Measurements from ENCODE around the gene AXIN2. TPM values are rescaled to one million over a fixed set of nuclear protein-coding genes. Genes with fewer than 3 reads are reported as not detected.
"Not testable (repeated sequence)": the region's sequence is repeated elsewhere in the genome, so short reads cannot be mapped to it uniquely, and the experiment has no call there.

AXIN2 gene
- polyA plus RNA-seq, 3 donors, result 0.10 TPM; not detected in 2

DNA sequence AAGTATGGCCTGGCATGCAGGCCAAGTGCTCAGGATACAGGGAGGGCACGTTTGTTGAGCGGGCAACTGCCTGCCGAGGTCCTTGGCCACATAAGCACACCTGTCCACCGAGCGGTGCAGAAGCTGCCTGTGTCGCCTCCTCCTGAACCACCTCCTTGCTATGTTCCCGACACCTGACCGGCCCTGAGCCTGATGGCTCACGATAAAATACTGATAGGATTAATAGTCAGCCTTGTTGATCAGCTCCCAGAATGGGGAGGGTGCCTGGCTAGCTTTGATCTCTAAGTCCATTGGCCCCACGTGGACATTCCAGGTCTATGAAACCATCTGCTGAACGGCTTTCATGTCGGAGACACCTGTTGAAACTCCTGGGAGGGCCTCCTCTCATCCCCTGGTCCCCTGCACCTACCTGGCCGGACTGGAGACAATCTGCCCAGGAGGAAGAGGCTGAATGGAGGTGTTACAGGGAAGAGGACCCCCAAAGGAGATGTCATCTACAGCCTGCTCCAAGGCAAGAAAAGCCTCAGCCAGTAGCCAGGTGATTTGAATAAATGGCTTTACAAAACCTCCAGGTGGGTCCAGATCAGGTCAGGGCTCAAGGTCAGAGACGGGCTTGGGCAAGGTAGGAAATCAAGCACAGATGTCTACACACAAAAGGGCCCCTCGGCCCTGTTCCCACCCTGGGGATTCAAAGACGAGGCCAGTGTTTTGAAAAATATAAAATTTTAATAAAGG, 33.4 kb downstream of the AXIN2 start:
- Histone ChIP-seq H3K9ac (ENCODE audit: insufficient read depth, low read length, poor library complexity, severe bottlenecking) (no peak overlapping the region), H4K20me1 (ENCODE audit: insufficient read depth, low read length) (no peaks in the 10 kb centered on the region), H3K9me3 (replicated peaks in 1 of 2; ENCODE audit: control insufficient read depth in 1 of 2, insufficient read depth in 1 of 2, low read length in 2 of 2) (peaks cover 0 to 3% of the 10 kb centered on the region in 2 donors), H3K4me1 (ENCODE audit: control insufficient read depth in 1 of 2, insufficient read depth in 2 of 2, low read length in 2 of 2) (no peaks in the 10 kb centered on the region), H3K4me3 (replicated peaks in 1 of 3; ENCODE audit: low read depth in 2 of 3, low read length in 3 of 3) (no peak overlapping the region), H2AFZ (ENCODE audit: insufficient read depth, low read depth, low read length, poor library complexity, severe bottlenecking) (no peak overlapping the region), H3K27me3 (ENCODE audit: control insufficient read depth in 2 of 2, insufficient read depth in 2 of 2, low read length in 2 of 2) (no peaks in the 10 kb centered on the region), H3K4me2 (replicated peaks; ENCODE audit: extremely low read depth, low read length, poor library complexity, severe bottlenecking) (no peak overlapping the region), H3K79me2 (ENCODE audit: insufficient read depth, low read length) (no peaks in the 10 kb centered on the region), H3K27ac (ENCODE audit: low read depth in 1 of 2, low read length in 2 of 2) (no peak overlapping the region), H3K36me3 (replicated peaks in 1 of 2; ENCODE audit: control insufficient read depth in 1 of 2, insufficient read depth in 2 of 2, low read length in 2 of 2) (no peaks in the 10 kb centered on the region)
- no peaks in the 10 kb centered on the region for H3K36me3 Mint-ChIP-seq
- H3K27ac Mint-ChIP-seq, result no peak overlapping the region
- H3K27me3 Mint-ChIP-seq (ENCODE audit: low read depth in 3 of 3), result peaks cover 1 to 3% (median 3%) of the 10 kb centered on the region in 3 donors
- WGBS (ENCODE audit: insufficient coverage), result 91% methylated on average over 5 of the region's 16 CpGs
- no peak overlapping the region for H3K4me3 Mint-ChIP-seq
- TF ChIP-seq, protein P1, sequence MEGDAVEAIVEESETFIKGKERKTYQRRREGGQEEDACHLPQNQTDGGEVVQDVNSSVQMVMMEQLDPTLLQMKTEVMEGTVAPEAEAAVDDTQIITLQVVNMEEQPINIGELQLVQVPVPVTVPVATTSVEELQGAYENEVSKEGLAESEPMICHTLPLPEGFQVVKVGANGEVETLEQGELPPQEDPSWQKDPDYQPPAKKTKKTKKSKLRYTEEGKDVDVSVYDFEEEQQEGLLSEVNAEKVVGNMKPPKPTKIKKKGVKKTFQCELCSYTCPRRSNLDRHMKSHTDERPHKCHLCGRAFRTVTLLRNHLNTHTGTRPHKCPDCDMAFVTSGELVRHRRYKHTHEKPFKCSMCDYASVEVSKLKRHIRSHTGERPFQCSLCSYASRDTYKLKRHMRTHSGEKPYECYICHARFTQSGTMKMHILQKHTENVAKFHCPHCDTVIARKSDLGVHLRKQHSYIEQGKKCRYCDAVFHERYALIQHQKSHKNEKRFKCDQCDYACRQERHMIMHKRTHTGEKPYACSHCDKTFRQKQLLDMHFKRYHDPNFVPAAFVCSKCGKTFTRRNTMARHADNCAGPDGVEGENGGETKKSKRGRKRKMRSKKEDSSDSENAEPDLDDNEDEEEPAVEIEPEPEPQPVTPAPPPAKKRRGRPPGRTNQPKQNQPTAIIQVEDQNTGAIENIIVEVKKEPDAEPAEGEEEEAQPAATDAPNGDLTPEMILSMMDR (IDR thresholded peaks at IDR 0.05), result no peak
- no peaks in the 10 kb centered on the region for H3K4me1 Mint-ChIP-seq
- H3K9me3 Mint-ChIP-seq, result peaks cover 0 to 14% (median 3%) of the 10 kb centered on the region in 7 donors
- no peak for DNase-seq
- intact Hi-C loops (cut with micrococcal nuclease), result no loop called here

DNA sequence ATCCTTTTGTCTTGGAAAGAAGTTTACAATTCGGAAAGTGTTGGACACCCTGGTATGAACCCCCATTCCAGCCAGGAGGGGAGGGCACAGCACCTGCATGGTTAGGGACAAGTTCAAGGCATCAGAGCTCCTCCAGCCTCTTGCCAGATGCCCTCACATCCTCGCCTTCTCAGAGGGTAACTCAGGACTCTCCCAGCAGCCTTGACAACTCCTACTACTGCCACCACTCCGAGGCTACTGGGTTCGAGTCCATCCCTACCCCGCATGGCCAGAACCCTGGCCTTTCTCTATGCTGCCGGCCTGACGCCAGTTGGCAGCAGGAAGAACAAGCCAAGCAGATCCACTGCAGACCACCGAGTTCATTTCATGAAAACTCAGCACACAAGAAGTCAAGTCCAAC, 34.1 kb downstream of the AXIN2 start:
- Mint-ChIP-seq H3K36me3 (no peaks in the 10 kb centered on the region), H3K9me3 (peaks cover 0 to 14% (median 3%) of the 10 kb centered on the region in 7 donors), H3K4me3 (no peak overlapping the region), H3K4me1 (no peaks in the 10 kb centered on the region), H3K27ac (no peak overlapping the region), H3K27me3 (ENCODE audit: low read depth in 3 of 3) (peaks cover 2 to 3% (median 3%) of the 10 kb centered on the region in 3 donors)
- Histone ChIP-seq H3K9me3 (replicated peaks in 1 of 2; ENCODE audit: control insufficient read depth in 1 of 2, insufficient read depth in 1 of 2, low read length in 2 of 2) (peaks cover 0 to 3% of the 10 kb centered on the region in 2 donors), H3K9ac (ENCODE audit: insufficient read depth, low read length, poor library complexity, severe bottlenecking) (no peak overlapping the region), H4K20me1 (ENCODE audit: insufficient read depth, low read length) (no peaks in the 10 kb centered on the region), H3K36me3 (replicated peaks in 1 of 2; ENCODE audit: control insufficient read depth in 1 of 2, insufficient read depth in 2 of 2, low read length in 2 of 2) (no peaks in the 10 kb centered on the region), H3K4me1 (ENCODE audit: control insufficient read depth in 1 of 2, insufficient read depth in 2 of 2, low read length in 2 of 2) (no peaks in the 10 kb centered on the region), H3K79me2 (ENCODE audit: insufficient read depth, low read length) (no peaks in the 10 kb centered on the region), H3K4me2 (replicated peaks; ENCODE audit: extremely low read depth, low read length, poor library complexity, severe bottlenecking) (no peak overlapping the region), H3K27me3 (ENCODE audit: control insufficient read depth in 2 of 2, insufficient read depth in 2 of 2, low read length in 2 of 2) (no peaks in the 10 kb centered on the region), H2AFZ (ENCODE audit: insufficient read depth, low read depth, low read length, poor library complexity, severe bottlenecking) (no peak overlapping the region), H3K27ac (ENCODE audit: low read depth in 1 of 2, low read length in 2 of 2) (no peak overlapping the region), H3K4me3 (replicated peaks in 1 of 3; ENCODE audit: low read depth in 2 of 3, low read length in 3 of 3) (no peak overlapping the region)
- DNase-seq, result no peak
- TF ChIP-seq, protein P1 (IDR thresholded peaks at IDR 0.05), result no peak
- 96% methylated on average over 6 of the region's 8 CpGs for WGBS (ENCODE audit: insufficient coverage)
- intact Hi-C loops (cut with micrococcal nuclease), result no loop called here

- intact Hi-C loops (cut with micrococcal nuclease); H3K9ac ChIP-seq (ENCODE audit: insufficient read depth, low read length, poor library complexity, severe bottlenecking); H3K27me3 Mint-ChIP-seq (ENCODE audit: low read depth in 3 of 3); H3K36me3 Mint-ChIP-seq; H3K27ac Mint-ChIP-seq; H3K36me3 ChIP-seq (replicated peaks in 1 of 2; ENCODE audit: control insufficient read depth in 1 of 2, insufficient read depth in 2 of 2, low read length in 2 of 2); H3K27me3 ChIP-seq (ENCODE audit: control insufficient read depth in 2 of 2, insufficient read depth in 2 of 2, low read length in 2 of 2); H3K27ac ChIP-seq (ENCODE audit: low read depth in 1 of 2, low read length in 2 of 2); H3K4me1 ChIP-seq (ENCODE audit: control insufficient read depth in 1 of 2, insufficient read depth in 2 of 2, low read length in 2 of 2); DNase-seq; H2AFZ ChIP-seq (ENCODE audit: insufficient read depth, low read depth, low read length, poor library complexity, severe bottlenecking); H3K4me3 Mint-ChIP-seq; H4K20me1 ChIP-seq (ENCODE audit: insufficient read depth, low read length); H3K4me2 ChIP-seq (replicated peaks; ENCODE audit: extremely low read depth, low read length, poor library complexity, severe bottlenecking); H3K4me1 Mint-ChIP-seq; H3K4me3 ChIP-seq (replicated peaks in 1 of 3; ENCODE audit: low read depth in 2 of 3, low read length in 3 of 3); H3K79me2 ChIP-seq (ENCODE audit: insufficient read depth, low read length); H3K9me3 ChIP-seq (replicated peaks in 1 of 2; ENCODE audit: control insufficient read depth in 1 of 2, insufficient read depth in 1 of 2, low read length in 2 of 2): not testable (repeated sequence)
- WGBS (ENCODE audit: insufficient coverage), result 67% methylated on average over 3 of the region's 7 CpGs
- H3K9me3 Mint-ChIP-seq, result peaks cover 0 to 14% (median 3%) of the 10 kb centered on the region in 7 donors
Measured at GRCh38 chr17:65526854-65527253, 34.6 kb downstream of the AXIN2 start.
